HG03558 (cell line): ENCODE data around the gene OR52K1.

ENCODE experiments used
- ATAC-seq: cut with Tn5 transposase; IDR thresholded peaks from one replicate; pipeline ENCODE4 v1.9.1; 2021; ENCODE audit warnings: moderate number of reproducible peaks; ENCODE audit not compliant: unreplicated experiment; ENCODE audit errors: extremely low read depth

The OR52K1 gene

DNA sequence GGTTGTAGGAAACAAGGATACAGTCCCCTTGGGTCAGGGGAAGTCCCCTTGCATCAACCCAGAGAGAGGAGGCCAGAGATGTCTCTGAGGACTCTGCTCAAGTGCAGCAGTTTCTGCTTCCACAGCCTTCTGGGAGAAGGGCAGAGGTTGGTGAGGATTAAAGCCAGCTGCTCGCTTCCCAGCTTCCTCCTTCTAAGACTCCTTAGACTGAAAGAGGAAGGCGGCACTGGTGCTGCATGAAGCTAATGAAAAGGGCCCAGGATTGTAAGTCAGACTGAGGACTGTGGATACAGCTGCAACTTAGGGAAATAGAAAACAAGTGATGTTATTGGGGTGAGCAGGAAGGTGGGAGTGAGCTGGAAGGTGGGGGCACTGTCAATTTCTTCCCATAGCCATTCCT, at the start of gene OR52K1:
Gene OR52K1 (plus strand): TSS at position 202 of the 400 bp plus-strand sequence. CDS start 6,255 bp downstream, outside the sequence.
- no peak for ATAC-seq

DNA sequence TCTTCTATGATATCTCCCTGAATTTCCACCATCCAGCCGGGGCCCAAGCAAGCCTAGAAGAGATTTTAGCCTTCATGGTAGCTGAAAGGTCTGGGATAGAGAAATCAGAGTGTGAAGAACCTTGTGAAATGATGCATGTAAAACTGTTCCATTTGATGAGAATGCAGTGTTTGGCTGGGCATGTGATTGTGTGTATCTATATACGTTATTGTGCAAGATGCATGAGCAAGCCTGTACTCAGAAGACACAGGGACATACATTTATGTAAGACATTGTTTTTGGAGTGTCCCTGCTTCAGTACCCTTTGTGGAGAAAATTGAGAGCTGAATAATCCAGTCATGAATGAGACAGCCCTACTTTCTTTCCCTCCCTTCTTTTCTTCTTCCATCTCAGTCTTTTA, 48.6 kb upstream of the OR52K1 start:
- ATAC-seq, result no peak

DNA sequence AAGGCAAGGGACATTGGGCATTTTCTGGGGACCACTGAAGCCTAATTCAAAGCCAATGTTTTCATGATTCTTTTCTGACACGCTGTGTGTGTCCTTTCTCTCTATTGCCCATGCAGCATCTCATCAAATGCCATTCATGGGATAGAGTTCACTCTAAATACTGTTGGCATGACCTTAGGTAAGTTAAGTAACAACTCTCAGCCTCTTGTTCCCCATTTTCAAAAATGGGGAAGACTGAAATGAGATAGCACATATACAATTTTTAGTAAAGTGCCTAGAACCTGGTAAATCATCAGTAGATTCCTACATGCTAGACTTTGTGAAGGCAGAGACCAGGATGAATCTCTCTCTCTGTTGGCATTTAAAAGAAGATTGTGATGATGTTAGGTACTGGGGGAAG, 46.0 kb upstream of the OR52K1 start:
- ATAC-seq, result no peak

DNA sequence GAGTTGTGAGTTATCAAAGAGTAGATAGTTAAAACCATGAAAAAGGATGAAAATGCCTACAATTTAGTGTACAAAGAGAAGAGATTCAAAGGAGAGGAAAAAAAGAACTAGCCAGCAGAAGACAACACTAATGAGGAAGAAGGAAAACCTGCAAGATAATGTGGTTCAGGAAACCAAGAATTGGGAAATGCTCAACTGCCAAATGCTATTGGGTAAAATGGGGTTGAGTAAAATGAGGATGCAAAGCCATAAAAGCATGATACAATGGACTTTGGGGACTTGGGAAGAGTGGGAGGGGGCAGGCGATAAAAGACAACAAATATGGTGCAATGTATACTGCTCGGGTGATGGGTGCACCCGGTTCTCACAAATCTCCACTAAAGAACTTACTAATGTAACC, 40.9 kb upstream of the OR52K1 start:
- ATAC-seq, result no peak

- no peak for ATAC-seq
These were observed 39.1 kb upstream of the OR52K1 start for GRCh38 chr11:4443232-4443891.

- no peak for ATAC-seq
These were observed 33.5 kb upstream of the OR52K1 start, which contains the start of gene OR52K2 for GRCh38 chr11:4448995-4449394. TSS of gene OR52K2 (plus strand) at chr11:4449295. CDS start at chr11:4449340, 45 bp downstream.

DNA sequence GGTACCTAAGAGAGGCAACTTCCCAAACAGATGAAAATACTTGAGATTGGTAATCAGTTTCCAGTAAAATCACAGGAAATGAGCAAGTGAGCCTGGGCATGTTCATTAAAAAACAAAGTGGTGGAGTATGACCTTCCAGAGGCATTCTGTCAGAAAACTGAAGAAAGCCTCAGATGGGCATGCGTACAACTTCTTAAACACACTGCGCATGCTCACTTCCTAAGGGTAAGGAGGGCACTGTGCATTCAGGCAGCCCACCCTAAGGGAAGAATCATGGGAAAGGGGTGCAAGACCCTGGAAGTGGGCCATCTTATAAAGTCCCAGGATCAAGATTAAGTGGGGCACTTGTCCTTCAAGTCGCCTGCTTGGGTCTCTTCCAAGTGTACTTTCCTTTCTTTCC, 29.3 kb upstream of the OR52K1 start:
- ATAC-seq, result no peak

DNA sequence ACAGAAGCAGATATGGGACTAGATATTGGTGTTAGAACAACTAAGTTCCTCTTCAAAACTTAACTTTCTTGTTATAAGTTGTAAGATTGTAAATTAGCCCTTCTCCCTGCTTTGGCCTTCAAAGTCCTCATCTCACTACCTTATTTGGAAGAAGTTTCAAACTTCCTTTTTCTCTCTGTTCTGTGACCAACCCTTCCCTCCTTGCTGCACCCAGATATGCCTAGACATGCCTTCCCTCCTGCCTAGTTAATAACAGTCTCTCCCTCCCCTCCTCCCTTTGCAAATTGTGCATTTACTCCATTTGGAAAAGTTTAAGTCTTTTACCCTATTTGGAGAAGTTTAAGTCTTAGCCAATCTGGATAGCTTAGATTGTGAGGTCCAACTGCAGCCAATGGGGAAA, 28.4 kb upstream of the OR52K1 start:
- ATAC-seq, result no peak

DNA sequence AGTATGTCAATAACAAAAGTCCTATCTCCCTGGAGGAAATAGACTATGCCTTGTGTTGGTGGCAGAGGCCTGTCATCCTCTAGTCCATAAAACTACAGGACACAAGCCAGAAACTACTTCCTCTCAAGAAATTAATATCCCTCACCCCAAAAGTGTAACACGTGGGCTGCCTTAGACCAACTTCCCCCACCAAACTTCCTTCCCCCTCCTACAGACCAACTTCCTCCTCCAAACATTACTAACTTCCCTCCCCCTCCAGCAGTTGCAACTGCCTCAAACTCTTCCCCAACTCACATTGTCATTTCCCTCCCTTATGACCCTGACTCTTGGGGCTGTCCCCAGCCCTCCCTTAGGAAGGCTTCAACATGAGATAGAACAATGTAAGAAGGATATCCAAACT, 27.0 kb upstream of the OR52K1 start:
- no peak for ATAC-seq

GRCh38 chr11:4459500-4459899, 22.9 kb upstream of the OR52K1 start:
- no peak for ATAC-seq

DNA sequence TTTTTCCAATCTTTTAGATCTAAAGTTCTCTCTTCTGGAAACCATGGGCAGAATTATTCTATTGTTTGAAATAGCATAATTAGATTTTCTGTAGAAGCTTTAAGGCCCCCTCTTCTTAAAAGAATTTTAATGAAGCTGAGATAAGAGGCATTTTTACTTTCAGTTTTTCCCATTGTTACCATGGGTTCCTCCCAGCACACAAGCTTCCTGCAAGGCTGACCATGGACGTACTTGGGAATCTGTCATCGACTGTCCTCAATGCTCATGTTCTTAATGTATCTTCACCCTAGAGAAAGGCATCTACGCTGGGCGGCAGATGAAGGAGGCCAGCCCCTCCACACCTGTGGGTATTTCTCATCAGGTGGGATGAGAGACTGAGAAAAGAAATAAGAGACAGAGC, 22.3 kb upstream of the OR52K1 start:
- no peak for ATAC-seq

DNA sequence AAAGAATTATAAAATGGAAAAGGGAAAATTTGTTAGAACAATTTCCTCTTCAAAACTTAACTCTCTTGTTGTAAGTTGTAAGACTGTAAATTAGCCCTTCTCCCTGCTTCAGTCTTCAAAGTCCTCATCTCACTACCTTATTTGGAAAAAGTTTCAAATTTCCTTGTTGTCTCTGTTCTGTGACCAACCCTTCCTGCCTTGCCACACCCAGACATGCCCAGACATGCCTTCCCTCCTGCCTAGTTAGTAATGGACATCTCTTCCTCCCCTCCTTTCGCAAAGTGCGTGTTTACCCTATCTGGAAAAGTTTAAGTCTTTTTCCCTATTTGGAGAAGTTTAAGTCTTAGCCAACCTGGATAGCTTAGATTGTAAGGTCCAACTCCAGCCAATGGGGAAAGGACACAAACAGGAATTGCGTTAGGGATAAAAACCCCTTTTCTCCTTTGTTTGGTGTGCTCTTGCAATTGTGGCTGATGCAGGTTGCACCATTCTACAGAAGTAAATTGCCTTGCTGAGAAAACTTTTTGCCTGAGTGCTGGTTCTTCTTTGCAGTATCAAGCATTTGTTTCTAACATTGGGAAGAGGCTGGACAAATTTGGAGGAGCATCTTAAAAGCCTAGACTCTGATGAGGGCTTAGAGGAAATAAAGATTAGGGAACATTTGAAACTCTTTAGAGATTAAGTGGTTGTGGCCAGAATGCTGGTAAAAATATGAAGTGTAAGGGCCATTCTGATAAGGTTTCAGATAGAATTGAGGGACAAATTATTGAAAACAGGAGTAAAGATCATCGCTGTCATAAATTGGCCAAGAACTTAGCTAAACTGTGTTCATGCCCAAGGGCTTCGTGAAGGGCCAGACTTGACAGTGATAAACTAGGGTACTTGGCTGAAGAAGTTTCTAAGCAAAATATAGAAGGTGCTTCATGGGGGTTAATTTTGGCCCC, 18.0 kb upstream of the OR52K1 start:
- ATAC-seq, result no peak

DNA sequence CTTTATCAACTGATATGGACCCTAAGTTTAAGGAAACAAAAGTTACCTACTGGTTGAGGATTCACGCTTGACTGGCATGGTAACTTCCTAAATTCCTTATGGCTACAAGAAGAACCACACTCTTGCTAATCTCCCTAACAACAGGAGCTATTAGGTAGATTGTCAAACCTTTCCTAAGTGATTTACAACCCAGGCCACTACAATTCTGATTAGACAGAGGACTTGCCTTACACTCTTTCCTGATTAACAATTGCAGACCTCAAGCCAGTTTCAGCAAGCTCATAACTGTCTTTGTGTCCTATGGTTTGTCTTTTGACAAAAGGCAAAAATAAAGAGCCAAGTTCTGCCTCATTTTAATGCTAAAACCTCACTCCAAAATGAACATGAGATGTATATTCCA, 17.0 kb upstream of the OR52K1 start:
- ATAC-seq, result no peak

GRCh38 chr11:4466131-4466870, 16.1 kb upstream of the OR52K1 start:
- no peak for ATAC-seq

DNA sequence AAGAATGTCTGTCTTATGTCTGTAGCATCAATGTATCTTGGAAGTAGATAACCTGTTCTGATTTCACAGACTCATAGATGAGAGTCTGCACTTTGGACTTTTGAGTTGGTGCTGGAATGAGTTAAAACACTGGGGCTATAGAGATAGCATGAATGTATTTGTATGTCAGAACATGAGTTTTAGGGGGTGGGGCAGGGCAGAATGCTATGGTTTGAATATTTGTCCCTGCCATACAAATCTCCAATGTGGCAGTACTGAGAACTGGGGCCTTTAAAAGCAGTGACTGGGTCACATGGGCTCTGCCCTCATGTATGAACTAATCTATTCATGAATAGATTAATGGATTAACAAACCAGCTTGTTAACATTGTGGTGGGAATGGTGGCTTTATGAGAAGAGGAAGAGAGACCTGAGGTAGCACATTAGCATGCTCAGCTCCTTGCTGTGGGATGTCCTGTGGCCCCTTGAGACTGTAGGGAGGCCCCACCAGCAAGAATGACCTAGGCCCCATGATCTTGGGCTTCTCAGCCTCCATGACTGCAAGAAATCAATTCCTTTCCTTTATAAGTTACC, 15.5 kb upstream of the OR52K1 start:
- ATAC-seq, result no peak

GRCh38 chr11:4467811-4468606, 14.4 kb upstream of the OR52K1 start:
- no peak for ATAC-seq

- ATAC-seq, result no peak
These were observed 2.8 kb upstream of the OR52K1 start for GRCh38 chr11:4479644-4480043.

- no peak for ATAC-seq
These were observed 1.7 kb upstream of the OR52K1 start for GRCh38 chr11:4480577-4481239.

DNA sequence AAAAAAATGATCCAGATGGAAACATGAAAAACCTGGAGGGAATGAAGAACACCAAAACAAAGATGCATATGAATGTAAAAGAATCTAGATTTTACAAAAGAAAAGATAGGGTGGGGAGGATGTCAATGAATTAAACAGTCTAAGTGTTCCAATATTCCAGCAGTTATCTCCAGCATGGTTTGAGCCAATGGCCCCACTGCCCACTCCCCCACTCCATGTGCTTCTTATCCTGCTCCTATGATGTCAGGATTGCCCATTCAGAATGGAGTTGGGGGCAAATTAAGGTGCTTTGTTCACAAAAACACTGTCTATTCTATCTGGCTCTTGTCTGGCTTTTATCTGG, 1.2 kb upstream of the OR52K1 start:
- no peak for ATAC-seq
